HFFc6 (cell line): ENCODE results near the gene DCHS1. TPM values are rescaled to one million over a fixed set of nuclear protein-coding genes. Genes with fewer than 3 reads are reported as not detected.

Experiments
- DNase-seq: peaks from one replicate; pipeline ENCODE4 v3.0.0-alpha.2; 2018
- H3K27ac Mint-ChIP-seq: 2 replicates; pipeline ENCODE4 v1.8.0; 2020; ENCODE audit warnings: mild to moderate bottlenecking, mixed read lengths
- H3K27me3 Mint-ChIP-seq: 2 replicates; pipeline ENCODE4 v1.8.0; 2021; ENCODE audit warnings: mild to moderate bottlenecking, moderate library complexity, mixed read lengths; ENCODE audit not compliant: insufficient read depth
- H3K36me3 Mint-ChIP-seq: 2 replicates; pipeline ENCODE4 v1.8.0; 2021; ENCODE audit warnings: low read depth, mixed read lengths
- H3K4me1 Mint-ChIP-seq: 2 replicates; pipeline ENCODE4 v1.8.0; 2020; ENCODE audit warnings: low read depth, mixed read lengths
- H3K4me3 Mint-ChIP-seq: 2 replicates; pipeline ENCODE4 v1.8.0; 2020; ENCODE audit warnings: mild to moderate bottlenecking, moderate library complexity, mixed read lengths
- H3K9me3 Mint-ChIP-seq: 2 replicates; pipeline ENCODE4 v1.8.0; 2020; ENCODE audit warnings: mild to moderate bottlenecking, mixed read lengths
- total RNA-seq, 6 experiments: library from RNA; stranded (reverse); fragmentation: NEBNext Ultra II Directional; extraction: Animal tissue kit (Norgen Biotek cat#: 25700); gene quantifications; 2 replicates in 1 of 6; 3 replicates in 5 of 6; pipeline ENCODE4 v1.2.3, GENCODE V29; 2021
- TF ChIP-seq, protein P1 (sequence below): fragments of 200-600 bp; sonication (generic); IDR thresholded peaks from 2 replicates; pipeline ENCODE4 v1.5.0; 2021; ENCODE audit warnings: antibody characterized with exemption, mild to moderate bottlenecking

DCHS1 gene
- total RNA-seq, 6 experiments from 2014 or later, result 1.4 to 2.8 (median 2.3) TPM

DNA sequence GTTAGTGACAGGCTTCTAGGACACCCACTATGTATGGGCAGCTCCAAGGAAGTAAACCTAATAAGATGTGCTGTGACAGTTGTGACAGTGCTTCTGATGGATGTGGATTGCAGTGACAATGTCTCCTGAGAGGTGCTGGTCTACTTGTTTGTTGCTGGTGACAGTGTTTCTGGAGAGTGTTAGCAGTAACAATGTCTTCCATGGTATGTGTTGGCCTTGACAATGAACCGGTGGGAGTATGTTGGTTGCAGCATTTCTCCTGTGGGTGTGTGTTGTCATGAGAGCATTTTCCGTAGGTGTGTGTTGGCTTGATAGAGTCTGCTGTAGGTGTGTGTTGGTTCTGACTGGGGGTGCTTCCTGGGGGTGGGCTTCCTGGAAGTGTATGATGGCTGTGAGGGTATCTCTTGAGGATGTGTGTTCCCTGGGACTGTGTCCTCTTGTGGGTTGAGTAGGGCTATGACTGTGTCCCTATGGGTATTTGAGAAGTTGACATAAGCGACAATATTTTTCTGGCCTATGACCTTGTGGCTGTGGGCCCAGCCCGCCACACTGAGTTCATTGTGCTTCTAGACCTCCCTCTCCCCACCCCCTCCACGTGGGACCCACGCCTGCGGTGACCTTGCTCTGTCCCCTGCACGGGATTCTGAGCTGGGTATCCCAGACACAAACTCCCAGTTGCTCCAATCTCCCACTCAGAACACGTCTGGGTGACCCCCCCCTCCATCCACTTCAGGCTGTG lies 1.2 kb downstream of the DCHS1 start:
- peaks cover 10% of the 10 kb centered on the region; the same call in 1 of the 2 replicates for H3K4me1 Mint-ChIP-seq

DNA sequence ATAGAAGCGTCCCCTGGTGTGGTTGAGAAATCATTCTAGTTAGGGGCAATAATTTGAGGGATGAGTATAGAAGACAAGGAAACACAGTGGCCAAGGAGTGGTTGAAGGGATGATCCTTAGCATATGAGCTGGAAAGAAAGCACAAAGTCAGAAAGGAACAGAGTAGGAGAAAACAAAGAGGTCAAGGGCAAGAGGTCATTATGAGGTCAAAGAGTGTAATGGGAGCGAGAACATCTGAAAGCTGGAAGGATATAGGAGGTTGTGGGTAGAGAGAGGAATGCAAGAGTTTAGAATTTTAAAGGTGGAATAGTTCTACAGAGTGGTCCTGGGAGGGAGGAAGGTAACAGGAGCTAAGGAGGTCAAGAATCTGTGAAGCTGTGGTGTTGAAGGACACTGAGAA lies 2.0 kb downstream of the DCHS1 start:
- TF ChIP-seq, protein P1, sequence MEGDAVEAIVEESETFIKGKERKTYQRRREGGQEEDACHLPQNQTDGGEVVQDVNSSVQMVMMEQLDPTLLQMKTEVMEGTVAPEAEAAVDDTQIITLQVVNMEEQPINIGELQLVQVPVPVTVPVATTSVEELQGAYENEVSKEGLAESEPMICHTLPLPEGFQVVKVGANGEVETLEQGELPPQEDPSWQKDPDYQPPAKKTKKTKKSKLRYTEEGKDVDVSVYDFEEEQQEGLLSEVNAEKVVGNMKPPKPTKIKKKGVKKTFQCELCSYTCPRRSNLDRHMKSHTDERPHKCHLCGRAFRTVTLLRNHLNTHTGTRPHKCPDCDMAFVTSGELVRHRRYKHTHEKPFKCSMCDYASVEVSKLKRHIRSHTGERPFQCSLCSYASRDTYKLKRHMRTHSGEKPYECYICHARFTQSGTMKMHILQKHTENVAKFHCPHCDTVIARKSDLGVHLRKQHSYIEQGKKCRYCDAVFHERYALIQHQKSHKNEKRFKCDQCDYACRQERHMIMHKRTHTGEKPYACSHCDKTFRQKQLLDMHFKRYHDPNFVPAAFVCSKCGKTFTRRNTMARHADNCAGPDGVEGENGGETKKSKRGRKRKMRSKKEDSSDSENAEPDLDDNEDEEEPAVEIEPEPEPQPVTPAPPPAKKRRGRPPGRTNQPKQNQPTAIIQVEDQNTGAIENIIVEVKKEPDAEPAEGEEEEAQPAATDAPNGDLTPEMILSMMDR, result no peak
- Mint-ChIP-seq H3K9me3 (no peaks in the 10 kb centered on the region), H3K4me3 (no peak overlapping the region), H3K27me3 (peaks cover 6% of the 10 kb centered on the region), H3K27ac (no peak overlapping the region), H3K36me3 (no peaks in the 10 kb centered on the region), H3K4me1 (peaks cover 10% of the 10 kb centered on the region; the same call in 1 of the 2 replicates)
- no peak for DNase-seq

More for the DNA sequence above, 1.2 kb downstream of the DCHS1 start:
- no peak for DNase-seq
- no peaks in the 10 kb centered on the region for H3K36me3 Mint-ChIP-seq
- no peak overlapping the region for H3K4me3 Mint-ChIP-seq
- TF ChIP-seq, protein P1, result no peak
- no peak overlapping the region for H3K27ac Mint-ChIP-seq
- H3K27me3 Mint-ChIP-seq, result peaks cover 6% of the 10 kb centered on the region
- H3K9me3 Mint-ChIP-seq, result no peaks in the 10 kb centered on the region

DNA sequence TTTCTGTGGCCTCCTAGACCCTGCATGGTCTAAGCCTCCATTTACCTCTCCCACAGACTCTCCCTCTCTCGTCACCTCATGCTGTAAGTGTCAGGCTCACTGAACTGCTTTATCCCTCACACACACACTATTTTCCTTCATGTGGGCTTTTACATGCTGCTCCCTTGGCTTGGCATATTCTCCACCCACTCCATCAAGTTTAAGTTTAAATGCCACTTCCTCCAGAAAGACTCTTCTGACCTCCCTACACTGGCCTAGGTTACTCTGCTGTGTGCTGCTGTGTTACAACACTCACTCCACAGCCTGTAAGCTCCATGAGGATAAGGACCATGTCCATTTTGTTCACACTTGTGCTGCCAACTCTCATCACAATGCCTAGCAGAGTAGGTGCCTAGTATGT lies 2.5 kb downstream of the DCHS1 start:
- Mint-ChIP-seq H3K9me3 (no peaks in the 10 kb centered on the region), H3K4me1 (peaks cover 10% of the 10 kb centered on the region; the same call in 1 of the 2 replicates), H3K27ac (no peak overlapping the region), H3K4me3 (no peak overlapping the region), H3K27me3 (peaks cover 6% of the 10 kb centered on the region), H3K36me3 (no peaks in the 10 kb centered on the region)
- TF ChIP-seq, protein P1, result no peak
- no peak for DNase-seq

DNA sequence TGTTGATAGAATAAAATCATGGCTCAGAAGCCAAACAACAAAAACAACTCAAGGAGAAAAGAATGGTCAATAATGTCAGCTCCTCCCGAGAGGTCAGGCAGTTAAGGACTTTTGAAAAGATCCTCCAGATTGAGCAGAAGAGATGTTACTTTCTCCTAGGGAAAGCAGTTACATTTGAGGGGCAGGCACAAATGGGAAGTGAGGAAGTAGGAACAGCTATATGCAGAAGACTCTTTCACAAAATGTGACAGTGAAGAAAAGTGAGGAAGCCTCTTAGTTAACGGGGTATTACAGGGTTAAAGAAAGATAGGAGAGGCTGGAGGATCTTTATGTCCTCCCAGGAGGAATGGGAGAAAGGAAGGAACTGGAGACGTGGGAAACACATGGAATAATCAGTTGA lies 3.4 kb downstream of the DCHS1 start:
- Mint-ChIP-seq H3K4me3 (no peak overlapping the region), H3K4me1 (peaks cover 9% of the 10 kb centered on the region; the same call in 1 of the 2 replicates), H3K9me3 (no peaks in the 10 kb centered on the region)

DNA sequence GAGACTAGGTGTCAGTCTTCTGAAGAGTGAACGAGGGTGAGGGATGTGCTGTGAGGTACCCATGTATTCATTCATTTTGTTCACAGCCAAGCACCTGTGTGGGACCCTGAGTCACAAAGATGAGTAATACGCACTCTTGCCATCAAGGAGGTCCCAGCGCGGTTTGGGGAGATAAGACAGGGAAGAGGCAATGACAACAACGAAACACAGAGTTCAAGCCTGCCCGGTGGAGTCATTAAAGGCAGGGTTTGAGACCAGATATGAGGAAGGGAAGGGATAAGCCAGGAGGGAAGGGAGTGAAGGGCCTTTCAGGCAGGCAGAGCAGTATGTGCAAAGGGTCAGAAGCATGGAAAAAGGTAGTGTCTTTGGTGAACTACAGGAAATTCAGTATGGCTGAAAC lies 4.6 kb downstream of the DCHS1 start:
- H3K4me1 Mint-ChIP-seq, result no peaks in the 10 kb centered on the region

More for the DNA sequence above, 3.4 kb downstream of the DCHS1 start:
- Mint-ChIP-seq H3K36me3 (no peaks in the 10 kb centered on the region), H3K27me3 (peaks cover 6% of the 10 kb centered on the region), H3K27ac (no peak overlapping the region)
- DNase-seq, result no peak
- TF ChIP-seq, protein P1, result no peak

More for the DNA sequence above, 4.6 kb downstream of the DCHS1 start:
- no peaks in the 10 kb centered on the region for H3K9me3 Mint-ChIP-seq
- no peak overlapping the region for H3K4me3 Mint-ChIP-seq
- peaks cover 1% of the 10 kb centered on the region for H3K27me3 Mint-ChIP-seq
- H3K36me3 Mint-ChIP-seq, result no peaks in the 10 kb centered on the region
- TF ChIP-seq, protein P1, result no peak
- H3K27ac Mint-ChIP-seq, result no peak overlapping the region
- DNase-seq, result no peak
